ENCODE measurements around the gene PFN3.

The PFN3 gene

DNA sequence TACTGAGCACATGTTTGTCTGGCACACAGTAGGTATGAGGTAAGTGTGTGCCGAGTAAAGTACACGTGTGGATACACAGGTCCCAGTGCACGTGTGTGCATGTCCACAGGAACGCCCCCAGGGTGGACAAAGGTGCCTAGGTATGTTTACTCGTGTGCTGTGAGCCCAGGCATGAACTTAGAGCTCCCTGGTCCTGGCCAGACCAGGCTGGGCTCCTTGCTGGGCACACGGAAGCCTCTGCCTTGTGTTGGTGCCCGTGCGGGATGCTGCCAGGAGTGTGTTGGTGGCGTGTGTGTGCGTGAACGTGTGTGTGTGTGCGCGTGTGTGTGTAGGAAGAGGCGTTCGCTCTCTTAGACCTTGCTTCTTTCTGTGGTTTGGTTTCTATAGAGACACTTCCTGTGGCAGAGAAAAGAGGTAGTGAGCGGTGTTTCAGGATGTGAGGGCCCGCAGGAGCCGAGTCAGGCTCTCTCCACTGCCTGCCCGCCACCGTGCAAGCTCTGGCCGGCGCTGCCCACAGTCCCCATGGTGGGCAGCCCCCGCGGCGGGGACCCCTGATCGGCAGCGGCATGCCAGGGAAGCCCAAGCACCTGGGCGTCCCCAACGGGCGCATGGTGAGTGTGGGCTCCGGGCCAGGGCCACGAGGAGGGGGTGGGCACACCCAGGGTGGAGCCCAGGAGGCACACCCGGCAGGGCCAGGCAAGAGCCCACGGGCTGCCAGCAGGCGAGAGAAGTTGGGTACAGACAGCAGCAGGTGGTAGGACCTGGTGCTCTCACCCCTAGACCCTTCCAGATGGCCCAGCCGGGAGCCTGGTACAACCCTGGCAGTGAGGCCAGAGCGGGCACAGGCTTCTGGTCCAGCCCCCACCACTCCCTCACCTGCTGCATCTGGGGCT, 42.8 kb downstream of the PFN3 start, which contains the start of gene RGS14:
RGS14 (plus strand) TSS at position 466 of the 893 bp plus-strand sequence; CDS start at position 567, 101 bp downstream.
- peak; percentile 88 for DNase-seq

- peak; percentile 23 for DNase-seq
These were observed 43.4 kb downstream of the PFN3 start for GRCh38 chr5:177357146-177357458.

- peak; percentile 54 for DNase-seq
These were observed 43.7 kb downstream of the PFN3 start for GRCh38 chr5:177356746-177357145.

- peak; percentile 48 for DNase-seq
These were observed 44.6 kb downstream of the PFN3 start for GRCh38 chr5:177355868-177356168.

- no peak for DNase-seq
These were observed 45.1 kb downstream of the PFN3 start for GRCh38 chr5:177355162-177355867.

DNA sequence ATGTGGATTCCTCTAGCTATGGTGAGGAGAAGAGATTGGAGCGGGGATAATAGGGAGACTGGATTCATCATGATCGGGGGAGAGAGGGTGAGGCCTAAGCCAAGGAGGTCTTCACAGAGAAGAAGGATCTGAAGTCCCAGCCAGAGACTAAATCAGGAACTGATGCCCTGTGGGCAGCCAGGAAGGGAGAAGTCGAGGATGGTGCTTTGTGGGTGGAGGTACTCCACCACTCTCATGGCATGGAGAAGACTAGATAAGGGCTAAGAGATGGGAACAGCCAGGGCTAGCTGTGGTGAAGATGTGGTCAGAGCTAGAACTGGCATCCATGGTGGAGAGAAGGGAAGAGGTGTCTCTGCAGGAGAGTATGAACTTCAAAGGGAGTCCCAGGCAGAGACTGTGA, 45.8 kb downstream of the PFN3 start:
- DNase-seq: peak; percentile 37

DNA sequence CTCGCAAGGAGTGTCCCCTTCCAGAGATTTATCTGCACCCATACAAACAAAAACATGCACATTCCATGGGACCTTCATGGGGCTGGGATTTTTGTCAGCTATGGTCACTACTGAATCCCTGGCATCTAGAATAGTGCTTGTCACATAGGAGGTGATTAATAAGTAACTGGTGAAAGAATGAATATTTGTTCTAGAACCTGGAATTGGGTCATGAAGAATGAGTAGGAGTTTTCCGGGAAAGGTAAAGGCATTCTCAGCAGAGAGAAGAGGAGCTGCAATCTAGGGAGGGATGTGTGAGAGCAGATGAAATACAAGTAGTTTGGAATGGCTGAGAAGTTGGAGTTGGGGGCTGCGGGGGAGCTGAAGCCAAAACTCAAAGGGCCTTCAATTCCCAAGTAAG, 46.2 kb downstream of the PFN3 start:
- DNase-seq: no peak

DNA sequence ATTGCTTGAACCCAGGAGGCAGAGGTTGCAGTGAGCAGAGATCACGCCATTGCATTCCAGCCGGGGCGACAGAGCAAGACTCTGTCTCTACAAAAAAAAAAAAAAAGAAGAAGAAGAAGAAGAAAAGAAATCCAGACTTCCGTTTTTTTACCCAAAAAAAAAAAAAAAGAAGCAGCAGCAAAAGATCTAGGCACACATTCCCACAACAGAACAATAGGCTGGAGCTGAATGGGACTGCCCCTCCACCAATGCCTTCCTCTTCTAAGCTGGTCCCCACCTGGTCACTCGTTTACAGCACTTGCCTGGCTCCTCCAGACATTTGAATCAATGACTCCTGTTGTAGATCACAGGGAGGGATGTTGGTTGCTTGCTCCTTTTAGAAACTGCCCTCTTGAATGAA, 47.4 kb downstream of the PFN3 start:
- DNase-seq: no peak

DNA sequence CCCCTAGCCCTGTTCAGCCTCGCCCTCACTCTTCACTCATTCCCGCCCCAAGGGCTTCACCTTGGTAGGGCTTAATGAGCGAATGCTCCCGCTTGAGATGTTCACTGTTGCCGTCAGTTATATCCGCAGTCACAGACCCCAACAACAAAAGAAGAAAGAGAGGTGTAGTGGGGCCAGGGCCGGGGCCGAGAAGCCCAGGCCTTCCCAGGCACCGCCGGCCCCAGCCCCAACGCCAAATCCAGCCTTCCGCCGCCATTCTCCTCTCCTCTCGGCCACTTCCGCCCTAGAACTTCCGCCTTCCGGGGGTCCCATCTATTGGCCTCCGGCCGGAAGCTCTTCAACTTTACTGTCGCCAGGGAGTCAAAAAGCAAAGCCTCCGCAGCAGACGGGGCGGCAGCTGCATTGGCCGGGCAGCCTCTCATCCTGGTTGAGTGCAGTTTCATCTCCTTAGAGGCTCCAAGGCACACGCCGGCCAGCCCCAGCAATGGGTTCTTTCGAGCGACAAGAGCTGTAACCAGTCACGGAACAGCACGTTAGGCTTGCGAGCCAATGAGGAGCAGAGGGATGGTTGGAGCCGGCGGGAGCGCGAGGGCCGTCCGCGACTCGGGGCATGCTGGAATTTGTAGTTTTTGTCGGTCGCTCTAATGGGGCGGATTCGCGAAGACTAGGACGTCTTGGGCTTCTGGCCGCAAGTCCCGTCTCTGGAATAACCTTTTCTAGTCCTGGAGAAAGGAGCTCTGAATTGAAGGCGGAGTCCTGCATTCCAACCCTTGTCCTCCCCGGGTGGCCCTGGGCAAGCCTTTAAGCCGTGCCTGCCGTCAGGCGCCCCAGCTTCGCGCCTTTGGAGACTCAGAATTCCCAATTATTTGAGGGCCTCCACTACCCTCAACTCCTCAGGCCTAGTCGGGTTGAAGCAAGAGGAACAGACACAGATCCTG, 48.8 kb downstream of the PFN3 start, which contains the start of gene LMAN2:
LMAN2 (minus strand) TSS at position 277 of the 938 bp plus-strand sequence; CDS start at position 256, 21 bp downstream.
- DNase-seq: peak; percentile 97

DNA sequence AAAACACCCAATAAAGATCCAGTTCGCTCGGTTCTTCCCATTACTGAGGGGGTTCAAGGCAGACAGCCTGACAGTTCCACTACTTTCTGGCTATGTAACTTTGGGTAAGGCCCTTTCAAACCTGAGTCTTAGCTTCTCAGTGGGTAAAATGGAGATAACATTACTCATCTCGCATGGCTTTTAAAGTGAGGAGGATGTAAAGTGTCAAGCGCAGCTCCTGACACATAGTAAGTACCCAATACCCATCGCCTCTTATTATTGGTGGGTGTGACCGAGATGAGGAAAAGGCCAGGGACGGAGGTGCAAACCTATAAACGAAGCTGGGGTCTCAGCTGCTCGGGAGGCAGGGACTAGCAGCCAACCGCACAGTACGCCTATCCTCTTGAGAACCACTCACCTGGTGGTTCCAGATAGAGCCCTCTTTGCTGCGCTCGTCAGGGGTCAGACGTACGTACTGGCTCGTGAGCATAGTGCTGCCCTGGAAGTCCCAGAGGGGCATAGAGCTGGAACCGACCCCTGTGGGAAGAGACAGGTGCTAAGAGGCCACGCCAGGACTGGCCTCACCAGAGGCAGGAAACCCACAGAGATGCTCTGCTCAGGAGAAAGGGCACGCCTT, 49.6 kb downstream of the PFN3 start:
- no peak for DNase-seq

All from hematopoietic multipotent progenitor cell treated with erythropoietin and hydrocortisone succinate and interleukin-3 and kit ligand, for 8 days (in vitro differentiated cells).